ENCODE measurements around the gene RAB11FIP4.

Gene RAB11FIP4

DNA sequence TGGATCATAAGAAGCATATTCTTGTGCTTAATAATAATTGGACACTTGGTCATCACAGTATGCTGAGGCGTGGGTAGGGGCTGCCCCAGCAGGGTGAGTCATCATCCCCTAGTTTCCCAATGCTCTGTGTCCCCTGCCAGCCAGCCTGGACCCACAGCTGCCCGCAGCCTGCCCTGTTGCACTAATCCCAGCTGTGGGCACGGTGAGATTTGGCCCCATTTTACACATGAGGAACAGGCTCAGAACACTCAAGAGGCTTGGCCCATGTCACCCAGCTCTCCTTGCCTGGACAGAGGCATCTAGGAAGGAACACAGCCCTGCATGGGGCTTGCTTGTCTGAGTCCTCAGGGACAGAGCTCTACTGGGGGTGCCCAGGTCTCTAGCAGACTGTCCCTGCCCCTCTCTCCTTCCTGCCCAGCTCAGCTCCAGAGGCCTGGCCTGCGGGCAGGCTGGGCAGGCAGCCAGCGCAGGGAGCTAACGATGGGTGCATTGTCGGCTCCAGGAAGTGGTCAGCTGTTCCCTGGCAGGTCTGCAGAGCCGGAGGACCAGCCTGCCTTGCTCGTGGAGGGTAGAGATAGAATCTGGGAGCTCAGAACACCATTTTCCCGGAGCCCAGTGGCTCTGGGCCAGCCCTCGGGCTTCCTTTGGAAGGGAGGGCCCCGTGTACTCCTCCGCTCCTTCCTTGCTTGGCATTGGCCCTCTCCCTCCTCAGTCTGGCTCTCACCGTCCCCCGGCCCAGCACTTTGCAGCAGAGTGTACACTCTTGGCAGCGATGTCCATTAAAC lies 189.4 kb downstream of the RAB11FIP4 start:
- H3K27ac ChIP-seq, result peak overlapping the region; percentile 98
- TF ChIP-seq CTCF (conservative IDR thresholded peaks at IDR 0.05), result no peak

DNA sequence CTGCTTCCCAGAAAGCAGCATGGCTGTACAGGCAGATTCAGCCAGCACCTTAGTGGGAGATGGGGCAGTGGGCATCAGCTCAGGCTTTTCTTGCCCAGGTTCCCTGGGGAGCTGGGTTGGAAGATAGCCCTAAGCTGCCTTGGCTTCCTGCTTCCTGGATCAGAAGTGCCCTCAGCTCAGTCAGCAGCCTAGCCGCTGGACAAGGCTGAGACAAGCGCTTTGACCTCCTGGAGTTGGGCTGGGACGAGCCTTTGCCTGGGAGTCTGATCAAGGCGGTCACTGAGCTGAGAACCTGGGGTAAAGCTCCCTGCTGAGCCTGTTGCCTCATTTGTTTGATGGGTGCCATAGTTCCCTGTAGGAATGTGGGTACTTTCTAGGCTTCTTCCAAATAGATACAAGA lies 190.0 kb downstream of the RAB11FIP4 start:
- TF ChIP-seq CTCF (conservative IDR thresholded peaks at IDR 0.05), result no peak
- H3K27ac ChIP-seq, result peak overlapping the region; percentile 98

DNA sequence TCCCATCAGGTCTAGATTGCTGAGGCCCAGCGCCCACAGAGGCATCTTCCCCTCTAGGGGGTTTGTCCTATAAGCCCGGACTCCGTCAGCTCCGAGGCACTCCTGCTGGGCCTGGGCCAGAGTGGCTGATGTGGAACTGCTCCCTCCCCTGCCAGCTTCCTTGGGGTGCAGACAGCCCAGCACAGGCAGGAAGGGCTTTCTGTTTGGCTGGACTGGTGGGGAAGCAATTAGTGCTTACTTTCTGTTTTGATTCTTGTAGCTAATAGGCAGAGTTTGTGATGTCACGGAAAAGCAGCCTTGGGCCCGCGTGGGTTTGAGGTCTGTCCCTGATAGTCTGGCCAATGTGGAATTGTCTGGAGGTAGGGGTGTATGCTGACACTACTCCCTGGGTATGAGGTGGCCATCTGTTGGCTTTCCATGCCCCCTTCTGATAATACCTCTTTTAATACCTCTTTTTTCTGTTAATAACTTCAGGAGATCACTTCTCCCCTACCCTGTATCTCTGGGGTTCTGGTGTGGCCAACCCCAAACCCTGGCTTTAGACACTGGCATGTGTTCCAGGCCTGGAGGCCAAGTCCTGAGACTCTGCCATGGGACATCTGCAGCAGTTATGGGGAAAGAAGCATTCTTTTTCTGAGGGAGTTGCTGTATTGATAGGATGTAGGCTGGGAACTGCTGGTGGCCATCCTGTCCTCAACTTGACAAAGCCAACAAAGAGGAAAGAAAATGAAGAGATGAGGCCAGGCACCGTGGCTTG lies 190.9 kb downstream of the RAB11FIP4 start:
- no peak for TF ChIP-seq CTCF (conservative IDR thresholded peaks at IDR 0.05)
- H3K27ac ChIP-seq, result peak overlapping the region; percentile 98

GRCh38 chr17:31583772-31584356 lies 192.4 kb downstream of the RAB11FIP4 start:
- H3K27ac ChIP-seq, result peak overlapping the region; percentile 98; the same call in 1 of the 2 replicates
- TF ChIP-seq CTCF (conservative IDR thresholded peaks at IDR 0.05), result no peak

DNA sequence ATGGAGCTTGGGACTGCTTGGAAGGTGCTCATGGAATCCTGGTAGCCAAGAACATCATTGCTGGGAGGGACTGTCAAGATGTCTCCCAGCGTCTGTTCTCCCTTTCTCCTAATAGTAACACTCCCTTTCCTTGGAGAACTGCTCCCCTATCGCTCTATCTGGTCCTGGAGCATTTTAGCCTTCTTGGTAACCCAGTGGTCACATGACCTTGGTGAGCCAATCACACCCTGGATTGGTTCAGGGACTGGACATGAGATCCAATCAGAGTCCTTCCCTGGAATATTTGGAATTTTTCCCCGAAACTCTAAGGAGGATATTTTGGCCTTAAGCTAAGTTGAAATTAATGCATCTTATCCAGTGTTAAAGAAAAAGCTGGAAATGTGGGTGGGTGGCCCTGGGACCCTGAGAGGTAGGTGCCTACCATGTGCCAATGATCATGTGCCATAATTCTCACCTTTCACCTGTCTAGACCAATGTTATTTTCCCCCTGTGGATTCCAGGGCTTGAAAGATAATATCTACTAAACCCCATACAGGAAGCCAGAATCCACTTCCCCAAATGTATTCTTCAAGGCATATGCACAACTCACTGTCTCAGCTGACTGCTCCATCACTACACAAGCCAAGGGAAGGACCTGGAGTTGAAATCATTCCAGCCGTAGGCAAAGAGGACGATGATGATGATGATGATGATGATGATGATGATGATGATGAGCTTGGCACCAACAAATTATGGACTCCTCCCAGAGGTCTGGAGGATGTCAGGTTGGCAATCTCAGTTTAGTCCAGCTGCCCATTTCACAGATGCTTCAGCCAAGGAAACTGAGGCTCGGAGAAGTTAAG lies 193.2 kb downstream of the RAB11FIP4 start:
- no peak overlapping the region for H3K27ac ChIP-seq

GRCh38 chr17:31585280-31585630 lies 193.8 kb downstream of the RAB11FIP4 start:
- no peak for TF ChIP-seq CTCF (conservative IDR thresholded peaks at IDR 0.05)
- H3K27ac ChIP-seq, result no peak overlapping the region

More for the DNA sequence above, 193.2 kb downstream of the RAB11FIP4 start:
- TF ChIP-seq CTCF (conservative IDR thresholded peaks at IDR 0.05), result no peak
